K562 (cell line): ENCODE results near the gene CAST.

Experiments used
- CCNT2 ChIP-seq: IDR thresholded peaks from 2 replicates; pipeline ENCODE4 v1.6.1; 2011; ENCODE audit warnings: borderline replicate concordance, low read depth, mild to moderate bottlenecking, moderate library complexity, mixed read lengths, low read length; ENCODE audit not compliant: insufficient read length; ENCODE audit errors: extremely low read depth
- FOXK1 ChIP-seq: sonication (generic); formaldehyde crosslinking; IDR thresholded peaks from 2 replicates; pipeline ENCODE4 v1.8.0; 2022; ENCODE audit warnings: missing genetic modification reagents, mild to moderate bottlenecking, borderline replicate concordance
- FOXK2 ChIP-seq, 2 experiments: fragments of 450-650 bp; IDR thresholded peaks in 1 of 2; conservative IDR thresholded peaks in 1 of 2; 2 replicates each; pipeline ENCODE4 v1.6.1; 2016; ENCODE audit warnings: low read depth in 2 of 2, mild to moderate bottlenecking in 1 of 2
- GABPA ChIP-seq: fragments of 200-800 bp; sonication (Bioruptor generic); conservative IDR thresholded peaks from 2 replicates; pipeline ENCODE4 v1.6.1; 2016; ENCODE audit warnings: low read depth, missing genetic modification characterization, missing compliant biosample characterization
- HNRNPL ChIP-seq: fragments of 200-400 bp; formaldehyde crosslinking; IDR thresholded peaks from 2 replicates; pipeline ENCODE4 v1.6.1; 2017; ENCODE audit warnings: low read depth, mild to moderate bottlenecking, low read length
- JUND ChIP-seq, 2 experiments: IDR thresholded peaks; 2 replicates in 1 of 2; 3 replicates in 1 of 2; pipeline ENCODE4 v1.6.1; 2011; ENCODE audit warnings: borderline replicate concordance in 2 of 2, low read depth in 2 of 2, low read length in 2 of 2, improper control_type of control experiment in 1 of 2, missing biosample characterization in 1 of 2, missing genetic modification characterization in 1 of 2, missing genetic modification reagents in 1 of 2
- POLR2A ChIP-seq: fragments of 450-650 bp; conservative IDR thresholded peaks from 2 replicates; pipeline ENCODE4 v1.6.1; 2016
- POLR2AphosphoS5 ChIP-seq: IDR thresholded peaks from 2 replicates; pipeline ENCODE4 v1.6.1; 2011; ENCODE audit warnings: mild to moderate bottlenecking, low read depth, low read length, moderate library complexity; ENCODE audit not compliant: control insufficient read depth, insufficient read depth
- POU5F1 ChIP-seq: fragments of 150-350 bp; IDR thresholded peaks from 2 replicates; pipeline ENCODE4 v1.6.1; 2014; ENCODE audit warnings: borderline replicate concordance, low read length, low read depth, mild to moderate bottlenecking; ENCODE audit not compliant: partially characterized antibody
- ZNF224 ChIP-seq: sonication (generic); formaldehyde crosslinking; IDR thresholded peaks from 2 replicates; pipeline ENCODE4 v1.8.0; 2022; ENCODE audit warnings: mild to moderate bottlenecking, missing genetic modification reagents
- TF ChIP-seq, protein P1 (sequence below), 2 experiments: IDR thresholded peaks in 1 of 2; conservative IDR thresholded peaks in 1 of 2; 2 replicates each; pipeline ENCODE4 v1.6.1; 2016; ENCODE audit warnings: low read depth in 2 of 2, mild to moderate bottlenecking in 1 of 2, missing compliant biosample characterization in 1 of 2, missing genetic modification characterization in 1 of 2, moderate library complexity in 1 of 2
- TF ChIP-seq, protein P2 (sequence below): fragments of 450-650 bp; IDR thresholded peaks from 2 replicates; pipeline ENCODE4 v1.6.1; 2018; ENCODE audit not compliant: partially characterized antibody
- TF ChIP-seq, protein P3 (sequence below): fragments of 450-650 bp; IDR thresholded peaks from 2 replicates; pipeline ENCODE4 v1.6.1; 2017; ENCODE audit warnings: antibody characterized with exemption, mild to moderate bottlenecking

DNA sequence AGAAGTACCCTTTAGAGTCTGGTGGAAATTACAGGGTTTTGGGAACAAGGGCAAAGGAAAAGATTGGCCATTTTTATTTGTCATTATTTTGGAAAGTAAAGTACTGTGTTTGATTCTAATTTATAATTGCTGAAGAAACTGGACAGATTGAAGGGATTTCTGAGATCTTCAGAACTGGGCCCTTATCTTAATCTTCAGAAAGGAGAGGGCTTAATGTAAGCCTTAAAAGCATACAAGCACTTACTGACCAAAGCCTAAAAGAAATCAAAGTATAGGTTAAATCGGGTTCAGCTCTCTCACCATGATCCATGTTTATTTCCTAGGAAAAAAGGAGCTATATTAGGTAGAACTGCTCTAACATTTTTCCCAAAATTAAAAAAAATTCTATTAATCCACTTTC is 109.9 kb downstream of the CAST start:
- TF ChIP-seq, protein P1, sequence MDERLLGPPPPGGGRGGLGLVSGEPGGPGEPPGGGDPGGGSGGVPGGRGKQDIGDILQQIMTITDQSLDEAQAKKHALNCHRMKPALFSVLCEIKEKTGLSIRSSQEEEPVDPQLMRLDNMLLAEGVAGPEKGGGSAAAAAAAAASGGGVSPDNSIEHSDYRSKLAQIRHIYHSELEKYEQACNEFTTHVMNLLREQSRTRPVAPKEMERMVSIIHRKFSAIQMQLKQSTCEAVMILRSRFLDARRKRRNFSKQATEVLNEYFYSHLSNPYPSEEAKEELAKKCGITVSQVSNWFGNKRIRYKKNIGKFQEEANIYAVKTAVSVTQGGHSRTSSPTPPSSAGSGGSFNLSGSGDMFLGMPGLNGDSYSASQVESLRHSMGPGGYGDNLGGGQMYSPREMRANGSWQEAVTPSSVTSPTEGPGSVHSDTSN (CRISPR knock-in tag; IDR thresholded peaks at IDR 0.05; ENCODE audit: low read depth) = no peak
- TF ChIP-seq, protein P1 (tag; conservative IDR thresholded peaks at IDR 0.05; ENCODE audit: low read depth) = no peak
- no peak for TF ChIP-seq ZNF224
- no peak for TF ChIP-seq GABPA (tag)
- TF ChIP-seq POLR2AphosphoS5 = no peak
- no peak for TF ChIP-seq JUND (IDR thresholded peaks at IDR 0.05; ENCODE audit: borderline replicate concordance, low read depth, low read length)
- no peak for TF ChIP-seq JUND (tag; IDR thresholded peaks at IDR 0.05; ENCODE audit: borderline replicate concordance, low read depth, low read length)
- TF ChIP-seq POLR2A = no peak
- TF ChIP-seq, protein P2, sequence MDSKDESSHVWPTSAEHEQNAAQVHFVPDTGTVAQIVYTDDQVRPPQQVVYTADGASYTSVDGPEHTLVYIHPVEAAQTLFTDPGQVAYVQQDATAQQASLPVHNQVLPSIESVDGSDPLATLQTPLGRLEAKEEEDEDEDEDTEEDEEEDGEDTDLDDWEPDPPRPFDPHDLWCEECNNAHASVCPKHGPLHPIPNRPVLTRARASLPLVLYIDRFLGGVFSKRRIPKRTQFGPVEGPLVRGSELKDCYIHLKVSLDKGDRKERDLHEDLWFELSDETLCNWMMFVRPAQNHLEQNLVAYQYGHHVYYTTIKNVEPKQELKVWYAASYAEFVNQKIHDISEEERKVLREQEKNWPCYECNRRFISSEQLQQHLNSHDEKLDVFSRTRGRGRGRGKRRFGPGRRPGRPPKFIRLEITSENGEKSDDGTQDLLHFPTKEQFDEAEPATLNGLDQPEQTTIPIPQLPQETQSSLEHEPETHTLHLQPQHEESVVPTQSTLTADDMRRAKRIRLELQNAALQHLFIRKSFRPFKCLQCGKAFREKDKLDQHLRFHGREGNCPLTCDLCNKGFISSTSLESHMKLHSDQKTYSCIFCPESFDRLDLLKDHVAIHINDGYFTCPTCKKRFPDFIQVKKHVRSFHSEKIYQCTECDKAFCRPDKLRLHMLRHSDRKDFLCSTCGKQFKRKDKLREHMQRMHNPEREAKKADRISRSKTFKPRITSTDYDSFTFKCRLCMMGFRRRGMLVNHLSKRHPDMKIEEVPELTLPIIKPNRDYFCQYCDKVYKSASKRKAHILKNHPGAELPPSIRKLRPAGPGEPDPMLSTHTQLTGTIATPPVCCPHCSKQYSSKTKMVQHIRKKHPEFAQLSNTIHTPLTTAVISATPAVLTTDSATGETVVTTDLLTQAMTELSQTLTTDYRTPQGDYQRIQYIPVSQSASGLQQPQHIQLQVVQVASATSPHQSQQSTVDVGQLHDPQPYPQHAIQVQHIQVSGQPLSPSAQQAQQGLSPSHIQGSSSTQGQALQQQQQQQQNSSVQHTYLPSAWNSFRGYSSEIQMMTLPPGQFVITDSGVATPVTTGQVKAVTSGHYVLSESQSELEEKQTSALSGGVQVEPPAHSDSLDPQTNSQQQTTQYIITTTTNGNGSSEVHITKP = no peak
- no peak for TF ChIP-seq FOXK2 (conservative IDR thresholded peaks at IDR 0.05 in 1 of 2, IDR thresholded peaks at IDR 0.05 in 1 of 2; ENCODE audit: low read depth in 2 of 2)
- no peak for TF ChIP-seq CCNT2
- TF ChIP-seq FOXK1 = no peak
- no peak for TF ChIP-seq POU5F1
- TF ChIP-seq HNRNPL = no peak
- TF ChIP-seq, protein P3, sequence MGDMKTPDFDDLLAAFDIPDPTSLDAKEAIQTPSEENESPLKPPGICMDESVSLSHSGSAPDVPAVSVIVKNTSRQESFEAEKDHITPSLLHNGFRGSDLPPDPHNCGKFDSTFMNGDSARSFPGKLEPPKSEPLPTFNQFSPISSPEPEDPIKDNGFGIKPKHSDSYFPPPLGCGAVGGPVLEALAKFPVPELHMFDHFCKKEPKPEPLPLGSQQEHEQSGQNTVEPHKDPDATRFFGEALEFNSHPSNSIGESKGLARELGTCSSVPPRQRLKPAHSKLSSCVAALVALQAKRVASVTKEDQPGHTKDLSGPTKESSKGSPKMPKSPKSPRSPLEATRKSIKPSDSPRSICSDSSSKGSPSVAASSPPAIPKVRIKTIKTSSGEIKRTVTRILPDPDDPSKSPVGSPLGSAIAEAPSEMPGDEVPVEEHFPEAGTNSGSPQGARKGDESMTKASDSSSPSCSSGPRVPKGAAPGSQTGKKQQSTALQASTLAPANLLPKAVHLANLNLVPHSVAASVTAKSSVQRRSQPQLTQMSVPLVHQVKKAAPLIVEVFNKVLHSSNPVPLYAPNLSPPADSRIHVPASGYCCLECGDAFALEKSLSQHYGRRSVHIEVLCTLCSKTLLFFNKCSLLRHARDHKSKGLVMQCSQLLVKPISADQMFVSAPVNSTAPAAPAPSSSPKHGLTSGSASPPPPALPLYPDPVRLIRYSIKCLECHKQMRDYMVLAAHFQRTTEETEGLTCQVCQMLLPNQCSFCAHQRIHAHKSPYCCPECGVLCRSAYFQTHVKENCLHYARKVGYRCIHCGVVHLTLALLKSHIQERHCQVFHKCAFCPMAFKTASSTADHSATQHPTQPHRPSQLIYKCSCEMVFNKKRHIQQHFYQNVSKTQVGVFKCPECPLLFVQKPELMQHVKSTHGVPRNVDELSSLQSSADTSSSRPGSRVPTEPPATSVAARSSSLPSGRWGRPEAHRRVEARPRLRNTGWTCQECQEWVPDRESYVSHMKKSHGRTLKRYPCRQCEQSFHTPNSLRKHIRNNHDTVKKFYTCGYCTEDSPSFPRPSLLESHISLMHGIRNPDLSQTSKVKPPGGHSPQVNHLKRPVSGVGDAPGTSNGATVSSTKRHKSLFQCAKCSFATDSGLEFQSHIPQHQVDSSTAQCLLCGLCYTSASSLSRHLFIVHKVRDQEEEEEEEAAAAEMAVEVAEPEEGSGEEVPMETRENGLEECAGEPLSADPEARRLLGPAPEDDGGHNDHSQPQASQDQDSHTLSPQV = no peak
